Cardiac muscle cell (in vitro differentiated cells and primary cell): ENCODE data around the gene ABHD12. TPM values are rescaled to one million over a fixed set of nuclear protein-coding genes. Genes with fewer than 3 reads are reported as not detected.

Source experiments
- DNase-seq, 2 donors: peaks; one replicate each; pipeline versions ENCODE4 v3.0.0 to v3.0.0-alpha.2; 2010 to 2017; ENCODE audit warnings: low read depth in 1 of 2, low spot score in 1 of 2
- H3K27ac ChIP-seq: fragments of 200-600 bp; sonication (generic); 2 replicates; pipeline ENCODE4 v1.5.1; 2016
- H3K27me3 ChIP-seq: fragments of 200-600 bp; sonication (generic); 2 replicates; pipeline ENCODE4 v1.6.0; 2016; ENCODE audit warnings: control low read depth
- H3K36me3 ChIP-seq: fragments of 200-600 bp; sonication (generic); 2 replicates; pipeline ENCODE4 v1.5.1; 2016; ENCODE audit warnings: control low read depth
- H3K4me1 ChIP-seq: fragments of 200-600 bp; sonication (generic); 2 replicates; pipeline ENCODE4 v1.8.1; 2017; ENCODE audit warnings: low read depth, mild to moderate bottlenecking, mixed run types
- H3K4me3 ChIP-seq: fragments of 200-600 bp; sonication (generic); 2 replicates; pipeline ENCODE4 v1.5.1; 2016; ENCODE audit warnings: mild to moderate bottlenecking
- H3K9me3 ChIP-seq: fragments of 200-600 bp; sonication (generic); 2 replicates; pipeline ENCODE4 v1.5.1; 2017; ENCODE audit warnings: low read depth, mild to moderate bottlenecking, control low read depth
- CTCF ChIP-seq: IDR thresholded peaks from 2 replicates; pipeline ENCODE4 v1.5.1; 2012; ENCODE audit warnings: low read depth, mild to moderate bottlenecking, low read length
- polyA plus RNA-seq: library from polyadenylated mRNA; unstranded; fragments of >200 nt; fragmentation: Nextera tagmentation; extraction: Ambion mirVana; gene quantifications from 2 replicates; pipeline ENCODE4 v1.2.1, GENCODE V29; 2016
- total RNA-seq: library from RNA; depleted of rRNA; stranded (reverse); fragments of >200 nt; gene quantifications from 2 replicates; pipeline ENCODE4 v1.2.3, GENCODE V29; 2016

Gene ABHD12
- total and polyA plus RNA-seq, 2 experiments from 2014 or later: 57.4 to 113 TPM

DNA sequence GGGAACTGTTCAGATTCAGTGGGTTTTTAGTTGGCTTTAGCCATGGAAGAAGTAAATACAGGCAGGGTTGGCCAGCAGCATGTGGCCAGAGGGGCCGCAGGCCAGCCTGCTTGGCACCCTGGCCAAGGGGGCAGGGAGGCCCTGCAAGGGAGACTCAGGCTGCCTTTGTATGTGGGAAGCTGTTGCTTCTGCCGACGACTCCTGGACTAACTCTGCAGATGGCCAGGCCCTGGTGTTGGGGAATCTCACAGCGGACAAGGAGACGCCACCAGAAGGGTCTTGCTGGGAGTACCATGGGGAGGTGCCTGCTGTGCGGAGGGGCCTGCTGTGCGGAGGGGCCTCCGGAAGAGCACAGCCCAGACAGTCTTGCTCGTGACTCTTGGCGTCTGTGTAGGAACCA, 117.6 kb downstream of the ABHD12 start:
- Histone ChIP-seq H3K4me3 (no peak overlapping the region), H3K36me3 (peaks cover 47% of the 10 kb centered on the region), H3K4me1 (no peaks in the 10 kb centered on the region), H3K27ac (no peak overlapping the region), H3K9me3 (no peaks in the 10 kb centered on the region), H3K27me3 (no peaks in the 10 kb centered on the region)
- TF ChIP-seq CTCF: no peak
- no peak for DNase-seq

DNA sequence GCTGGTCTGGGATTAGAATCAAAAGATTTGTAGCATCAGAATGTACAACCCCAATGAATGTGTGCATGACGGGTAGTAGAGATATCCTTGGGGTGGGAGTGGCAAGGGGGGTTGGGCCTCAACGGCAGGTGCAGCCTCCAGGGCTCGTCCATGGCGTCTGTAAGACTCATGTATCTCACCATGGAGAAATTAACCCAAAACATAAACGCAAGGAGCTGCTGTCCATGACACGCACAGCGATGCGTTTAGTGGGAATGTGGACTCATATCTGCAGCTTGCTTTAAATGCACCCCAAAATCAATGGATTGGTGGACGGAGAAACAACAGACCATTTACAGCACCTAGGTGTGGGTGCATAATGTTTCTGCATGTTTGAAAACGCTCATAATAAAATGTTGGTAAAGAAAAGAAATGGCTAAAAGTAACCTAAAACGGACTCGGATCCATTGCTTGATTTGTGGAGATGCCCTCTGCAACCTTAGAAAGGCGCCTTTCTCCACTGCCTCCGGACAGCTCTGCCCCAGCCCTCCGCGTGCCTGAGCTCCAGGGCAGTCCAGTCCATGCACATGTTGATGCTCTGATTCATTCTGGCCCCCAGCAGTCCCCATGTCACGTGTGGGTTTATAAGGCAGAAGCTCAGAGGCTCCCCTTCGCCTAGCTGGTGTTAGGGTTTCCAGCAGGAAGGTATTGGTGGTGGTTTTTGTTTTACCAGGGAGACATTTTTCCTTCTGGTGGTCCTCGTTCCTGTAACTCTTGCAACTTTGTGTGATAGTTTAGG, 118.2 kb downstream of the ABHD12 start:
- no peak for DNase-seq
- Histone ChIP-seq H3K4me1 (no peaks in the 10 kb centered on the region), H3K36me3 (peaks cover 41% of the 10 kb centered on the region), H3K9me3 (no peaks in the 10 kb centered on the region), H3K27me3 (no peaks in the 10 kb centered on the region), H3K27ac (no peak overlapping the region), H3K4me3 (no peak overlapping the region)
- TF ChIP-seq CTCF: no peak

GRCh38 chr20:25271486-25272222, 119.0 kb downstream of the ABHD12 start:
- no peaks in the 10 kb centered on the region for H3K27me3 ChIP-seq
- H3K4me3 ChIP-seq: no peak overlapping the region
- H3K9me3 ChIP-seq: no peaks in the 10 kb centered on the region
- no peak overlapping the region for H3K27ac ChIP-seq
- no peak for TF ChIP-seq CTCF
- H3K4me1 ChIP-seq: no peaks in the 10 kb centered on the region
- H3K36me3 ChIP-seq: peaks cover 38% of the 10 kb centered on the region
- DNase-seq: no peak

DNA sequence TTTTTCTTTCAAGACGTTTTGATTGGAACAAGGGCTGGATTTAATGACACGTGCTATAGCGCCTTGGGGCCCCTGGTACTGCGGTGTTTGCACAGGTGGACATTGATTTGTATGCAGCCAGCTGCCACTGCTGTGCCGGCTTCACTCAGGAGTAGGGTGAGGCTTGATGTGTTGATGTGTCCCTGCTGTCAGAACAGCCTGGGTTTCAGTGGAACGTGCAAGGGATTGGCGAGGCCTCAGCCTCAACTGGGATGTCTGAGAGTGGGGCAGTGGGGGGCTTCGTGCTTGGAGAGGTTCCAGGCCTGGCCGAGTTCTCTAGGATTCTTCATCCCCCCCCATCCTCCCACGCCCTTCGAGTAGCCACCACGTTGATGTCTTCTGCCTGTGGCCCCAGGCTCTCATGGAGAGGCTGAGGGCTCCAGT, 119.8 kb downstream of the ABHD12 start:
- Histone ChIP-seq H3K4me3 (no peak overlapping the region), H3K36me3 (peaks cover 38% of the 10 kb centered on the region), H3K27ac (no peak overlapping the region), H3K4me1 (no peaks in the 10 kb centered on the region), H3K9me3 (no peaks in the 10 kb centered on the region), H3K27me3 (no peaks in the 10 kb centered on the region)
- no peak for TF ChIP-seq CTCF
- no peak for DNase-seq

GRCh38 chr20:25269833-25270170, 120.8 kb downstream of the ABHD12 start:
- no peaks in the 10 kb centered on the region for H3K9me3 ChIP-seq
- DNase-seq: no peak
- peaks cover 30% of the 10 kb centered on the region for H3K36me3 ChIP-seq
- no peak overlapping the region for H3K27ac ChIP-seq
- no peak for TF ChIP-seq CTCF
- H3K4me1 ChIP-seq: no peaks in the 10 kb centered on the region
- no peak overlapping the region for H3K4me3 ChIP-seq
- no peaks in the 10 kb centered on the region for H3K27me3 ChIP-seq
